SU-DHL-6 (cell line): ENCODE results near the gene SPSB1.

Experiments
- H2AFZ ChIP-seq: fragments of 200-600 bp; sonication (generic); 2 replicates; pipeline ENCODE4 v1.6.1; 2014; ENCODE audit warnings: low read depth, mild to moderate bottlenecking, moderate library complexity, mixed read lengths, antibody characterized with exemption, low read length; ENCODE audit not compliant: severe bottlenecking
- H3F3A ChIP-seq: fragments of 200-600 bp; shearing (Covaris generic); 2 replicates; pipeline ENCODE4 v1.6.0; 2016; ENCODE audit warnings: antibody characterized with exemption, mild to moderate bottlenecking; ENCODE audit not compliant: insufficient read depth
- H3K27ac ChIP-seq: fragments of 200-600 bp; sonication (generic); 2 replicates; pipeline ENCODE4 v1.5.1; 2016; ENCODE audit warnings: low read depth, mild to moderate bottlenecking, low read length, moderate library complexity, mixed read lengths
- H3K27me3 ChIP-seq: fragments of 200-600 bp; sonication (generic), shearing (Covaris generic); 2 replicates; pipeline ENCODE4 v1.6.0; 2014; ENCODE audit warnings: mild to moderate bottlenecking, low read length
- H3K36me3 ChIP-seq: fragments of 200-600 bp; sonication (generic); 2 replicates; pipeline ENCODE4 v1.6.1; 2014; ENCODE audit warnings: mild to moderate bottlenecking, low read length, mixed read lengths
- H3K4me2 ChIP-seq: fragments of 300-600, 200-600 bp; shearing (Covaris generic), sonication (generic); 2 replicates; pipeline ENCODE4 v1.6.0; 2014; ENCODE audit warnings: low read length, low read depth, mild to moderate bottlenecking; ENCODE audit not compliant: poor library complexity, severe bottlenecking
- H3K4me3 ChIP-seq: fragments of 200-600 bp; sonication (generic); 2 replicates; pipeline ENCODE4 v1.5.1; 2014; ENCODE audit warnings: antibody characterized with exemption, low read length, mild to moderate bottlenecking, mixed read lengths; ENCODE audit not compliant: insufficient read depth, poor library complexity, severe bottlenecking
- H3K79me2 ChIP-seq: fragments of 200-600 bp; sonication (generic); 2 replicates; pipeline ENCODE4 v1.6.1; 2014; ENCODE audit warnings: mild to moderate bottlenecking, low read length, moderate library complexity; ENCODE audit not compliant: insufficient read depth
- H3K9ac ChIP-seq: fragments of 200-600 bp; sonication (generic); 2 replicates; pipeline ENCODE4 v1.7.0; 2014; ENCODE audit warnings: mild to moderate bottlenecking, low read length
- H3K9me2 ChIP-seq: fragments of 200-600 bp; sonication (generic); replicated peaks from 2 replicates; pipeline ENCODE4 v1.6.1; 2014; ENCODE audit warnings: low read length; ENCODE audit not compliant: insufficient read depth
- H3K9me3 ChIP-seq: fragments of 200-600 bp; sonication (generic); 2 replicates; pipeline ENCODE4 v1.6.1; 2014; ENCODE audit warnings: low read length, mixed read lengths; ENCODE audit not compliant: insufficient read depth
- H4K20me1 ChIP-seq: fragments of 200-600 bp; sonication (generic); 2 replicates; pipeline ENCODE4 v1.6.1; 2014; ENCODE audit warnings: low read depth, mild to moderate bottlenecking, antibody characterized with exemption, low read length, moderate library complexity, mixed read lengths
- CTCF ChIP-seq: fragments of 200-600 bp; sonication (generic); IDR thresholded peaks from one replicate; pipeline ENCODE4 v1.5.1; 2017; ENCODE audit warnings: antibody characterized with exemption, mild to moderate bottlenecking, low read length, moderate library complexity; ENCODE audit not compliant: insufficient read depth, poor library complexity, severe bottlenecking
- EZH2phosphoT487 ChIP-seq: fragments of 200-600 bp; sonication (generic), shearing (Covaris generic); conservative IDR thresholded peaks from 2 replicates; pipeline ENCODE4 v1.6.1; 2018; ENCODE audit warnings: mild to moderate bottlenecking, antibody characterized with exemption, low read length, moderate library complexity, mixed read lengths

Gene SPSB1

GRCh38 chr1:9375912-9376311 is 83.2 kb downstream of the SPSB1 start:
- TF ChIP-seq CTCF (no peak), EZH2phosphoT487 (no peak)
- Histone ChIP-seq H3K9ac (no peak overlapping the region), H3K27ac (no peak overlapping the region), H3K4me2 (no peak overlapping the region), H3K9me2 (no peaks in the 10 kb centered on the region), H3K79me2 (no peaks in the 10 kb centered on the region), H3K9me3 (no peaks in the 10 kb centered on the region), H3K27me3 (no peaks in the 10 kb centered on the region), H4K20me1 (no peaks in the 10 kb centered on the region), H2AFZ (no peak overlapping the region), H3F3A (no peaks in the 10 kb centered on the region), H3K36me3 (no peaks in the 10 kb centered on the region), H3K4me3 (no peak overlapping the region)

GRCh38 chr1:9376430-9376829 is 83.7 kb downstream of the SPSB1 start:
- no peak overlapping the region for H3K4me2 ChIP-seq
- no peaks in the 10 kb centered on the region for H3K27me3 ChIP-seq
- H3K9ac ChIP-seq, result no peak overlapping the region
- no peaks in the 10 kb centered on the region for H3K36me3 ChIP-seq
- H3K4me3 ChIP-seq, result no peak overlapping the region
- no peaks in the 10 kb centered on the region for H3K9me2 ChIP-seq
- no peaks in the 10 kb centered on the region for H3F3A ChIP-seq
- H3K27ac ChIP-seq, result no peak overlapping the region
- H3K9me3 ChIP-seq, result no peaks in the 10 kb centered on the region
- no peak overlapping the region for H2AFZ ChIP-seq
- TF ChIP-seq CTCF (no peak), EZH2phosphoT487 (no peak)
- no peaks in the 10 kb centered on the region for H4K20me1 ChIP-seq
- no peaks in the 10 kb centered on the region for H3K79me2 ChIP-seq

- H3K4me2 ChIP-seq, result no peak overlapping the region
Measured at GRCh38 chr1:9376886-9377333, 84.2 kb downstream of the SPSB1 start.

More at GRCh38 chr1:9376886-9377333, 84.2 kb downstream of the SPSB1 start:
- H3K4me3 ChIP-seq, result no peak overlapping the region
- H3K9me2 ChIP-seq, result no peaks in the 10 kb centered on the region
- H3K36me3 ChIP-seq, result no peaks in the 10 kb centered on the region
- no peaks in the 10 kb centered on the region for H4K20me1 ChIP-seq
- H3K27me3 ChIP-seq, result no peaks in the 10 kb centered on the region
- H3K27ac ChIP-seq, result no peak overlapping the region
- no peak overlapping the region for H2AFZ ChIP-seq
- H3K9me3 ChIP-seq, result no peaks in the 10 kb centered on the region
- H3K9ac ChIP-seq, result no peak overlapping the region
- no peaks in the 10 kb centered on the region for H3K79me2 ChIP-seq
- TF ChIP-seq CTCF (no peak), EZH2phosphoT487 (no peak)
- no peaks in the 10 kb centered on the region for H3F3A ChIP-seq
